Liver (tissue), 3 donors: ENCODE data around the gene TCF12.

ENCODE experiments used
- FOXA1 ChIP-seq: IDR thresholded peaks from 2 replicates; pipeline ENCODE4 v1.6.1; 2016; ENCODE audit warnings: antibody characterized with exemption
- GABPA ChIP-seq, 2 donors: IDR thresholded peaks in 1 of 2; conservative IDR thresholded peaks in 1 of 2; 2 replicates each; pipeline ENCODE4 v1.6.1; 2016; ENCODE audit warnings: antibody characterized with exemption in 2 of 2, mild to moderate bottlenecking in 1 of 2, moderate library complexity in 1 of 2
- RXRA ChIP-seq, 2 donors: IDR thresholded peaks; 2 replicates each; pipeline ENCODE4 v1.6.1; 2017 to 2018; ENCODE audit warnings: antibody characterized with exemption in 2 of 2, mild to moderate bottlenecking in 1 of 2
- SP1 ChIP-seq: IDR thresholded peaks from 2 replicates; pipeline ENCODE4 v1.6.1; 2018; ENCODE audit warnings: antibody characterized with exemption, mild to moderate bottlenecking
- TAF1 ChIP-seq: conservative IDR thresholded peaks from 2 replicates; pipeline ENCODE4 v1.6.1; 2016; ENCODE audit warnings: antibody characterized with exemption, mild to moderate bottlenecking
- YY1 ChIP-seq: IDR thresholded peaks from 2 replicates; pipeline ENCODE4 v1.6.1; 2016; ENCODE audit warnings: antibody characterized with exemption, mild to moderate bottlenecking
- TF ChIP-seq, protein P1 (sequence below): IDR thresholded peaks from 2 replicates; pipeline ENCODE4 v1.6.1; 2016; ENCODE audit warnings: antibody characterized with exemption
- TF ChIP-seq, protein P2 (sequence below): fragments of 150-350 bp; IDR thresholded peaks from 2 replicates; pipeline ENCODE4 v1.5.1; 2017; ENCODE audit warnings: improper control_type of control experiment, low read depth, low read length; ENCODE audit not compliant: missing input control
- TF ChIP-seq, protein P3 (sequence below): IDR thresholded peaks from 2 replicates; pipeline ENCODE4 v1.6.1; 2016; ENCODE audit warnings: antibody characterized with exemption, mild to moderate bottlenecking
- TF ChIP-seq, protein P4 (sequence below): IDR thresholded peaks from 2 replicates; pipeline ENCODE4 v1.6.1; 2016; ENCODE audit warnings: antibody characterized with exemption
- donor health status: healthy.
- donor health status: healthy.

DNA sequence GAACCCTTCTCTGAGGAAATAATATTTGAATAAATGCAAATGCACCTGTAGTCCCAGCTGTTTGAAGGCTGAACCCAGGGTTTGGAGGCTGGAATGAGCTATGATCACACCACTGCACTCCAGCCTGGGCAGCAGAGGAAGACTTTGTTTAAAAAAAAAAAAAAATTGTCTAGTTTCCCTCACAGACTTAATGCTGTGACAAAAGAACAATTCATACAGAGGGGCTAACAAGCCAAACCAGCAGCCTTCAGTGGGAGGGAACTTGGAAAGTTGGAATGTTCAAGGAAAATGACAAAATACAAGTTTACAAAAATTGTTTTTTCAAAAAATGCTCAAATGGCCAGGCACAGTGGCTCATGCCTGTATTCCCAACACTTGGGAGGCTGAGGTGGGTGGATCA, 229.8 kb downstream of the TCF12 start:
- TF ChIP-seq, protein P1, sequence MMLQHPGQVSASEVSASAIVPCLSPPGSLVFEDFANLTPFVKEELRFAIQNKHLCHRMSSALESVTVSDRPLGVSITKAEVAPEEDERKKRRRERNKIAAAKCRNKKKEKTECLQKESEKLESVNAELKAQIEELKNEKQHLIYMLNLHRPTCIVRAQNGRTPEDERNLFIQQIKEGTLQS: no peak
- TF ChIP-seq, protein P2, sequence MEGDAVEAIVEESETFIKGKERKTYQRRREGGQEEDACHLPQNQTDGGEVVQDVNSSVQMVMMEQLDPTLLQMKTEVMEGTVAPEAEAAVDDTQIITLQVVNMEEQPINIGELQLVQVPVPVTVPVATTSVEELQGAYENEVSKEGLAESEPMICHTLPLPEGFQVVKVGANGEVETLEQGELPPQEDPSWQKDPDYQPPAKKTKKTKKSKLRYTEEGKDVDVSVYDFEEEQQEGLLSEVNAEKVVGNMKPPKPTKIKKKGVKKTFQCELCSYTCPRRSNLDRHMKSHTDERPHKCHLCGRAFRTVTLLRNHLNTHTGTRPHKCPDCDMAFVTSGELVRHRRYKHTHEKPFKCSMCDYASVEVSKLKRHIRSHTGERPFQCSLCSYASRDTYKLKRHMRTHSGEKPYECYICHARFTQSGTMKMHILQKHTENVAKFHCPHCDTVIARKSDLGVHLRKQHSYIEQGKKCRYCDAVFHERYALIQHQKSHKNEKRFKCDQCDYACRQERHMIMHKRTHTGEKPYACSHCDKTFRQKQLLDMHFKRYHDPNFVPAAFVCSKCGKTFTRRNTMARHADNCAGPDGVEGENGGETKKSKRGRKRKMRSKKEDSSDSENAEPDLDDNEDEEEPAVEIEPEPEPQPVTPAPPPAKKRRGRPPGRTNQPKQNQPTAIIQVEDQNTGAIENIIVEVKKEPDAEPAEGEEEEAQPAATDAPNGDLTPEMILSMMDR: no peak
- TF ChIP-seq, protein P3, sequence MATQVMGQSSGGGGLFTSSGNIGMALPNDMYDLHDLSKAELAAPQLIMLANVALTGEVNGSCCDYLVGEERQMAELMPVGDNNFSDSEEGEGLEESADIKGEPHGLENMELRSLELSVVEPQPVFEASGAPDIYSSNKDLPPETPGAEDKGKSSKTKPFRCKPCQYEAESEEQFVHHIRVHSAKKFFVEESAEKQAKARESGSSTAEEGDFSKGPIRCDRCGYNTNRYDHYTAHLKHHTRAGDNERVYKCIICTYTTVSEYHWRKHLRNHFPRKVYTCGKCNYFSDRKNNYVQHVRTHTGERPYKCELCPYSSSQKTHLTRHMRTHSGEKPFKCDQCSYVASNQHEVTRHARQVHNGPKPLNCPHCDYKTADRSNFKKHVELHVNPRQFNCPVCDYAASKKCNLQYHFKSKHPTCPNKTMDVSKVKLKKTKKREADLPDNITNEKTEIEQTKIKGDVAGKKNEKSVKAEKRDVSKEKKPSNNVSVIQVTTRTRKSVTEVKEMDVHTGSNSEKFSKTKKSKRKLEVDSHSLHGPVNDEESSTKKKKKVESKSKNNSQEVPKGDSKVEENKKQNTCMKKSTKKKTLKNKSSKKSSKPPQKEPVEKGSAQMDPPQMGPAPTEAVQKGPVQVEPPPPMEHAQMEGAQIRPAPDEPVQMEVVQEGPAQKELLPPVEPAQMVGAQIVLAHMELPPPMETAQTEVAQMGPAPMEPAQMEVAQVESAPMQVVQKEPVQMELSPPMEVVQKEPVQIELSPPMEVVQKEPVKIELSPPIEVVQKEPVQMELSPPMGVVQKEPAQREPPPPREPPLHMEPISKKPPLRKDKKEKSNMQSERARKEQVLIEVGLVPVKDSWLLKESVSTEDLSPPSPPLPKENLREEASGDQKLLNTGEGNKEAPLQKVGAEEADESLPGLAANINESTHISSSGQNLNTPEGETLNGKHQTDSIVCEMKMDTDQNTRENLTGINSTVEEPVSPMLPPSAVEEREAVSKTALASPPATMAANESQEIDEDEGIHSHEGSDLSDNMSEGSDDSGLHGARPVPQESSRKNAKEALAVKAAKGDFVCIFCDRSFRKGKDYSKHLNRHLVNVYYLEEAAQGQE: no peak
- TF ChIP-seq SP1: no peak
- TF ChIP-seq TAF1: no peak
- no peak for TF ChIP-seq YY1
- no peak for TF ChIP-seq RXRA (IDR thresholded peaks at IDR 0.05)
- TF ChIP-seq GABPA (IDR thresholded peaks at IDR 0.05 in 1 of 2, conservative IDR thresholded peaks at IDR 0.05 in 1 of 2): no peak
- no peak for TF ChIP-seq FOXA1
- TF ChIP-seq, protein P4, sequence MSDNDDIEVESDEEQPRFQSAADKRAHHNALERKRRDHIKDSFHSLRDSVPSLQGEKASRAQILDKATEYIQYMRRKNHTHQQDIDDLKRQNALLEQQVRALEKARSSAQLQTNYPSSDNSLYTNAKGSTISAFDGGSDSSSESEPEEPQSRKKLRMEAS: no peak
